ENCODE results near the gene AP2S1.
"Not testable (repeated sequence)": the region's sequence is repeated elsewhere in the genome, so short reads cannot be mapped to it uniquely, and the experiment has no call there.

AP2S1 gene

GRCh38 chr19:46804432-46804831 lies 46.2 kb downstream of the AP2S1 start:
- not testable (repeated sequence) for DNase-seq (ENCODE audit: low read depth)

GRCh38 chr19:46803555-46803954 lies 47.1 kb downstream of the AP2S1 start:
- DNase-seq (ENCODE audit: low read depth), result no peak

- DNase-seq (ENCODE audit: low read depth), result no peak
Observed at GRCh38 chr19:46802152-46802551, 48.5 kb downstream of the AP2S1 start.

GRCh38 chr19:46798713-46799112 lies 51.9 kb downstream of the AP2S1 start:
- no peak for DNase-seq (ENCODE audit: low read depth)

- DNase-seq (ENCODE audit: low read depth), result no peak
Observed at GRCh38 chr19:46797881-46798280, 52.8 kb downstream of the AP2S1 start.

GRCh38 chr19:46791944-46792343 lies 58.7 kb downstream of the AP2S1 start:
- no peak for DNase-seq (ENCODE audit: low read depth)

- no peak for DNase-seq (ENCODE audit: low read depth)
Observed at GRCh38 chr19:46789371-46789770, 61.3 kb downstream of the AP2S1 start.

GRCh38 chr19:46788968-46789338 lies 61.7 kb downstream of the AP2S1 start:
- no peak for DNase-seq (ENCODE audit: low read depth)

GRCh38 chr19:46788262-46788967 lies 62.2 kb downstream of the AP2S1 start, which contains the start of gene SLC1A5:
Gene SLC1A5 (minus strand): TSS chr19:46788594. CDS start chr19:46787965, 629 bp downstream.
- DNase-seq (ENCODE audit: low read depth), result peak; percentile 97

Measured in fibroblast of the conjunctiva (primary cell).